ENCODE measurements around the gene RHBG.

GRCh38 chr1:156320560-156320959 lies 48.5 kb upstream of the RHBG start:
- TF ChIP-seq POLR2A (IDR thresholded peaks at IDR 0.05) = no peak
- no peak for TF ChIP-seq CTCF (IDR thresholded peaks at IDR 0.05)
